SH-SY5Y (cell line): ENCODE results near the gene PPM1H.

Experiments used
- GATA2 ChIP-seq: IDR thresholded peaks from 2 replicates; pipeline ENCODE4 v1.6.1; 2011; ENCODE audit warnings: mild to moderate bottlenecking, low read depth, low read length
- GATA3 ChIP-seq: IDR thresholded peaks from 2 replicates; pipeline ENCODE4 v1.6.1; 2011; ENCODE audit warnings: low read depth, mild to moderate bottlenecking, low read length, moderate library complexity

DNA sequence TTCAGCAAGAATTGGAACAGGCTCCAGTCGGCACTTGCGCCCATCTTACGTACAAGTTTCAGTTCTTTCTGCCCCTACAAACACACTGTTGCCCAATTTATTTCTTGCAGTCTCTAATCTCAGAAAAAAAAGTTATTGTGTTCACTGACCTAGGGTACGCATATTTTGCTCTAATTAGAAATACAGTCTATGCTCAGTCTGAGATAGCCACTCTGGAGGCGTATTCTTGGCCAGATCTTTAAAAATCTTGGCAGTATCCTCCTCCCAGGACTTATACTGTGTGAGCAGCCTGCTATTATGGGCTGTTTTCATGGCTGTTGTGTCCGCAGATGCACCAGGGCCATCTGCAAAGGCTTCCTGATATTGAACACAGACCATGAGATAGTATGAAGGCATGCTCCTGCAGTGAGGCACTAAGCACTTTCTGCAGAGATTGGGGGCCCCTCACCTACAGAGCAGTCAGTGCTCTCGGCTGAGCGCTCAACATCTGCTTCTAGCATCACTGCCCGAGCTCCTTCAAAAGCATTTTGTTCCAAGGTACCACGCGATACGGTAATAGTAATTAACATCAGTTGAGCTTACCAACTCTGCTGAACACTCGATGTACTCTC lies 57.9 kb downstream of the PPM1H start:
- TF ChIP-seq GATA2 = no peak
- TF ChIP-seq GATA3 = no peak
